H9 (cell line): ENCODE measurements around the gene ENO3. TPM values are rescaled to one million over a fixed set of nuclear protein-coding genes. Genes with fewer than 3 reads are reported as not detected.
A peak's percentile ranks its signal among the peaks of the same experiment; 100 is the strongest.

Experiments used
- DNase-seq: peaks from one replicate; pipeline ENCODE4 v3.0.0-alpha.2; 2017
- H2AFZ ChIP-seq: one replicate; pipeline ENCODE4 v1.6.1; 2013; ENCODE audit warnings: mild to moderate bottlenecking, low read length, control low read depth, moderate library complexity
- H2AK5ac ChIP-seq: 2 replicates; pipeline ENCODE4 v1.6.1; 2013; ENCODE audit warnings: low read length, control low read depth, mixed read lengths; ENCODE audit not compliant: insufficient read length
- H2BK120ac ChIP-seq: one replicate; pipeline ENCODE4 v1.6.1; 2013; ENCODE audit warnings: low read depth, mild to moderate bottlenecking, low read length, control low read depth, inconsistent platforms; ENCODE audit not compliant: poor library complexity, severe bottlenecking
- H2BK12ac ChIP-seq: 2 replicates; pipeline ENCODE4 v1.6.1; 2013; ENCODE audit warnings: low read length, control low read depth, mixed read lengths, low read depth; ENCODE audit not compliant: insufficient read length
- H2BK15ac ChIP-seq: 2 replicates; pipeline ENCODE4 v1.6.1; 2013; ENCODE audit warnings: low read depth, low read length, control low read depth
- H2BK20ac ChIP-seq: one replicate; pipeline ENCODE4 v1.6.1; 2013; ENCODE audit warnings: low read depth, mild to moderate bottlenecking, low read length, control low read depth, inconsistent platforms; ENCODE audit not compliant: poor library complexity, severe bottlenecking
- H2BK5ac ChIP-seq: 2 replicates; pipeline ENCODE4 v1.6.1; 2013; ENCODE audit warnings: low read length, control low read depth, mixed read lengths; ENCODE audit not compliant: insufficient read length
- H3K14ac ChIP-seq: 2 replicates; pipeline ENCODE4 v1.6.1; 2013; ENCODE audit warnings: low read length, control low read depth; ENCODE audit not compliant: insufficient read depth
- H3K18ac ChIP-seq: 2 replicates; pipeline ENCODE4 v1.6.1; 2013; ENCODE audit warnings: low read depth, mild to moderate bottlenecking, mixed read lengths, low read length, control low read depth; ENCODE audit not compliant: insufficient read length
- H3K23ac ChIP-seq: 2 replicates; pipeline ENCODE4 v1.6.1; 2013; ENCODE audit warnings: low read length, control low read depth, mixed read lengths, low read depth; ENCODE audit not compliant: insufficient read length
- H3K23me2 ChIP-seq: 2 replicates; pipeline ENCODE4 v1.6.1; 2013; ENCODE audit warnings: low read depth, mild to moderate bottlenecking, mixed read lengths, low read length, control low read depth; ENCODE audit not compliant: insufficient read length, poor library complexity, severe bottlenecking
- H3K27ac ChIP-seq: 2 replicates; pipeline ENCODE4 v1.5.1; 2013; ENCODE audit warnings: low read length, control low read depth, mixed read lengths, low read depth; ENCODE audit not compliant: insufficient read length
- H3K27me3 ChIP-seq: 2 replicates; pipeline ENCODE4 v1.6.1; 2013; ENCODE audit warnings: low read length, control low read depth, inconsistent platforms; ENCODE audit not compliant: insufficient read depth
- H3K4ac ChIP-seq: 2 replicates; pipeline ENCODE4 v1.6.1; 2013; ENCODE audit warnings: low read depth, mild to moderate bottlenecking, control low read depth, inconsistent platforms, low read length, moderate library complexity
- H3K4me1 ChIP-seq: 2 replicates; pipeline ENCODE4 v1.6.1; 2013; ENCODE audit warnings: low read length, control low read depth, inconsistent platforms; ENCODE audit not compliant: insufficient read depth
- H3K4me2 ChIP-seq: 2 replicates; pipeline ENCODE4 v1.6.1; 2013; ENCODE audit warnings: low read length, control low read depth, mixed read lengths; ENCODE audit not compliant: insufficient read length, insufficient read depth
- H3K56ac ChIP-seq: 2 replicates; pipeline ENCODE4 v1.6.1; 2013; ENCODE audit warnings: low read depth, mild to moderate bottlenecking, mixed read lengths, low read length, control low read depth; ENCODE audit not compliant: insufficient read length
- H3K79me1 ChIP-seq: 2 replicates; pipeline ENCODE4 v1.6.1; 2013; ENCODE audit warnings: low read depth, mild to moderate bottlenecking, moderate library complexity, low read length, control low read depth, inconsistent platforms; ENCODE audit not compliant: insufficient read depth, poor library complexity, severe bottlenecking
- H3K79me2 ChIP-seq: 2 replicates; pipeline ENCODE4 v1.6.1; 2013; ENCODE audit warnings: low read length, control low read depth, inconsistent platforms; ENCODE audit not compliant: insufficient read depth
- H3K9ac ChIP-seq: 2 replicates; pipeline ENCODE4 v1.6.1; 2013; ENCODE audit warnings: low read length, control low read depth, mixed read lengths; ENCODE audit not compliant: insufficient read length; ENCODE audit errors: extremely low read depth
- H3K9me3 ChIP-seq: one replicate; pipeline ENCODE4 v1.6.1; 2013; ENCODE audit warnings: low read depth, low read length, inconsistent platforms; ENCODE audit not compliant: control insufficient read depth
- H3T11ph ChIP-seq: one replicate; pipeline ENCODE4 v1.6.1; 2013; ENCODE audit warnings: mild to moderate bottlenecking, low read length, control low read depth, inconsistent platforms
- H4K20me1 ChIP-seq: one replicate; pipeline ENCODE4 v1.6.1; 2013; ENCODE audit not compliant: control insufficient read depth, insufficient read length, insufficient read depth
- H4K5ac ChIP-seq: 2 replicates; pipeline ENCODE4 v1.6.1; 2013; ENCODE audit warnings: low read depth, mild to moderate bottlenecking, mixed read lengths, low read length, control low read depth; ENCODE audit not compliant: insufficient read length
- H4K8ac ChIP-seq: replicated peaks from 2 replicates; pipeline ENCODE4 v1.6.1; 2013; ENCODE audit warnings: low read length, control low read depth, mixed read lengths, low read depth; ENCODE audit not compliant: insufficient read length
- H4K91ac ChIP-seq: 2 replicates; pipeline ENCODE4 v1.6.1; 2013; ENCODE audit warnings: low read depth, mild to moderate bottlenecking, moderate library complexity, mixed read lengths, low read length, control low read depth; ENCODE audit not compliant: insufficient read length
- H3K27ac Mint-ChIP-seq, 3 experiments: 2 replicates in 2 of 3; 3 replicates in 1 of 3; pipeline ENCODE4 v1.8.0; 2020 to 2021; ENCODE audit warnings: mixed read lengths in 3 of 3, mild to moderate bottlenecking in 1 of 3, moderate library complexity in 1 of 3
- H3K27me3 Mint-ChIP-seq: 2 replicates; pipeline ENCODE4 v1.8.0; 2021; ENCODE audit warnings: low read depth, mild to moderate bottlenecking, moderate library complexity, mixed read lengths
- H3K36me3 Mint-ChIP-seq, 3 experiments: 2 replicates in 2 of 3; 3 replicates in 1 of 3; pipeline ENCODE4 v1.8.0; 2020 to 2021; ENCODE audit warnings: low read depth in 3 of 3, mixed read lengths in 3 of 3; ENCODE audit not compliant: insufficient read depth in 1 of 3
- H3K4me1 Mint-ChIP-seq, 2 experiments: 2 replicates each; pipeline ENCODE4 v1.8.0; 2020; ENCODE audit warnings: mixed read lengths in 2 of 2
- H3K4me3 Mint-ChIP-seq, 2 experiments: 2 replicates in 1 of 2; 3 replicates in 1 of 2; pipeline ENCODE4 v1.8.0; 2020 to 2021; ENCODE audit warnings: mild to moderate bottlenecking in 2 of 2, mixed read lengths in 2 of 2, moderate library complexity in 1 of 2
- H3K9me3 Mint-ChIP-seq, 2 experiments: 2 replicates in 1 of 2; 3 replicates in 1 of 2; pipeline ENCODE4 v1.8.0; 2020; ENCODE audit warnings: mild to moderate bottlenecking in 2 of 2, mixed read lengths in 2 of 2, moderate library complexity in 1 of 2
- WGBS: extraction: QIAGEN DNeasy Blood & Tissue Kit; methylation state at CpG from one replicate; pipeline ENCODE4 v1.1.7; 2013; ENCODE audit warnings: missing lambda C conversion rate, low lambda C conversion rate, mixed read lengths; ENCODE audit not compliant: insufficient read length; ENCODE audit errors: extremely low coverage; 5-methylcytosine and 5-hydroxymethylcytosine counted together
- total RNA-seq: library from RNA; stranded (reverse); gene quantifications from 2 replicates; pipeline ENCODE4 v1.2.1, GENCODE V29; 2021
- TF ChIP-seq, protein P1 (sequence below): fragments of 200-600 bp; sonication (generic); conservative IDR thresholded peaks from 3 replicates; pipeline ENCODE4 v1.8.0; 2021; ENCODE audit warnings: antibody characterized with exemption, mild to moderate bottlenecking

The ENO3 gene
- total RNA-seq, 1 experiment from 2014 or later: 25.4 TPM

DNA sequence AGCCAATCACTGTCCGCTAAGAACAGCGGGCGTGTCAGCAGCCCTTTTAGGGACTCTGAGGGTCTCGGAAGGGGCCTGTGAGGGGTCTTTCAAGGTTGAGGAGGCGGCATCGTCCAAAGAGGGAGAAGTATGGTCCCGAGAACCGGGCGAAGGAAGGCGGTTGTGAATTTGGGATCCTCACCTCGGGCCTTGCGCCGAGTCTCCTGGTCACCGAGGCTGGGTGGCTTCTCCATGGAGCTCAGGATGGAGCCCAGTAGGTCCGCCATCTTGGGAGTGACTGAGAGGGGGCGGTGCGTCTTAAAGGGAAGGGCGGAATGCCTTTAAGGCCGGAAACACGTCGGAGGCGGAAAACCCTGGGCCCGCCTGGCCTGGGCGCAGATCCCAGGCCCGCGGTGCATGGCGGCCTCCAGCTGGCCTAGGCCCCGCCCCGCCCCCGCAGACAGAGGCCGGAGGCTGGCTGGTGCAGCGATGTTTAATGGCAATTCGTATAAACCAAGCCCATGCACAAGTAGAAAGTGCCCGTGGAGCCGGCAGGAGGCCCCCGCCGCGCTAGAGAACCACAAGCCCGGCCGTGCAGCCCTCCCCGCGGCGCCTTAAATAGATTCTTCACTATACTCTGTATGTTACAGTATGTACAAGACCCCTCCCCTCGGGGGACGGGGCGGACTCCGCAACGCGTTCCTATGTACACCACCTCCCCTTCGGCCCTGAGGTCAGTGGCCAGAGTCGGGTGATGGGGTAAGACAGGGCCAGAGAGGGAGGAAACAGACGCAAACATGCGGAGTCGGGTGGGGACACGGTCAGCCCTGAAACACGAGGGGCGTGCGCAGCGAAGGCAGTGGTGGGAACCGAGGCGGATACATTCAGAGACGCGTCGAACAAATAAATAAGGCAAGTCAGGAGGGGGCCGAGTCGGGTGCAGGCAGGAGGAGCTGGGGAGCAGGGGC, 16.9 kb downstream of the ENO3 start, which contains the start of gene SPAG7:
Gene SPAG7, minus strand, starts transcription at position 279 of the 947 bp plus-strand sequence. Its CDS starts 13 bp downstream, at position 266.
- H2AK5ac ChIP-seq: no peak within 1 kb of the TSS
- H2BK20ac ChIP-seq: no peak within 1 kb of the TSS
- Mint-ChIP-seq H3K36me3 (peaks cover 33 to 45% (median 42%) of the 10 kb centered on the region in 3 experiments), H3K27me3 (peaks cover 3% of the 10 kb centered on the region; the same call in 1 of the 2 replicates), H3K4me3 (no peak within 1 kb of the TSS), H3K4me1 (peaks cover 28 to 31% of the 10 kb centered on the region in 2 experiments), H3K9me3 (peaks cover 5 to 24% of the 10 kb centered on the region in 2 experiments; a peak in 4 of 5 replicates), H3K27ac (peak within 1 kb of the TSS in 2 of 3 experiments; percentile 23 to 85; a peak in 5 of 7 replicates)
- peak within 1 kb of the TSS; percentile 90 for H3K4me2 ChIP-seq
- no peak within 1 kb of the TSS; the same call in 1 of the 2 replicates for H3K4ac ChIP-seq
- peaks cover 7% of the 10 kb centered on the region; the same call in 1 of the 2 replicates for H3K4me1 ChIP-seq
- H3K23me2 ChIP-seq: peaks cover 23% of the 10 kb centered on the region
- no peak within 1 kb of the TSS for H4K91ac ChIP-seq
- H4K20me1 ChIP-seq: no peaks in the 10 kb centered on the region
- TF ChIP-seq, protein P1, sequence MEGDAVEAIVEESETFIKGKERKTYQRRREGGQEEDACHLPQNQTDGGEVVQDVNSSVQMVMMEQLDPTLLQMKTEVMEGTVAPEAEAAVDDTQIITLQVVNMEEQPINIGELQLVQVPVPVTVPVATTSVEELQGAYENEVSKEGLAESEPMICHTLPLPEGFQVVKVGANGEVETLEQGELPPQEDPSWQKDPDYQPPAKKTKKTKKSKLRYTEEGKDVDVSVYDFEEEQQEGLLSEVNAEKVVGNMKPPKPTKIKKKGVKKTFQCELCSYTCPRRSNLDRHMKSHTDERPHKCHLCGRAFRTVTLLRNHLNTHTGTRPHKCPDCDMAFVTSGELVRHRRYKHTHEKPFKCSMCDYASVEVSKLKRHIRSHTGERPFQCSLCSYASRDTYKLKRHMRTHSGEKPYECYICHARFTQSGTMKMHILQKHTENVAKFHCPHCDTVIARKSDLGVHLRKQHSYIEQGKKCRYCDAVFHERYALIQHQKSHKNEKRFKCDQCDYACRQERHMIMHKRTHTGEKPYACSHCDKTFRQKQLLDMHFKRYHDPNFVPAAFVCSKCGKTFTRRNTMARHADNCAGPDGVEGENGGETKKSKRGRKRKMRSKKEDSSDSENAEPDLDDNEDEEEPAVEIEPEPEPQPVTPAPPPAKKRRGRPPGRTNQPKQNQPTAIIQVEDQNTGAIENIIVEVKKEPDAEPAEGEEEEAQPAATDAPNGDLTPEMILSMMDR: no peak
- H3K79me1 ChIP-seq: peaks cover 2% of the 10 kb centered on the region
- WGBS: no CpG with 5 or more reads among the region's 66 CpGs
- H3K14ac ChIP-seq: peak within 1 kb of the TSS; percentile 97
- H3T11ph ChIP-seq: no peak within 1 kb of the TSS
- H2BK120ac ChIP-seq: no peak within 1 kb of the TSS
- DNase-seq: peak; percentile 98
- H3K9ac ChIP-seq: peak within 1 kb of the TSS; percentile 93
- no peak within 1 kb of the TSS for H3K56ac ChIP-seq
- H4K8ac ChIP-seq: no peak within 1 kb of the TSS
- peaks cover 2% of the 10 kb centered on the region; the same call in 1 of the 2 replicates for H3K79me2 ChIP-seq
- peak within 1 kb of the TSS; percentile 97 for H3K18ac ChIP-seq
- H3K23ac ChIP-seq: no peak within 1 kb of the TSS
- H2AFZ ChIP-seq: no peak within 1 kb of the TSS
- no peak within 1 kb of the TSS for H2BK15ac ChIP-seq
- H3K9me3 ChIP-seq: no peaks in the 10 kb centered on the region
- H3K27ac ChIP-seq: peak within 1 kb of the TSS; percentile 71
- no peak within 1 kb of the TSS for H2BK5ac ChIP-seq
- no peak within 1 kb of the TSS for H2BK12ac ChIP-seq
- H4K5ac ChIP-seq: peak within 1 kb of the TSS; percentile 40
- H3K27me3 ChIP-seq: no peaks in the 10 kb centered on the region
